ENCODE measurements around the gene FBLN2. TPM values are rescaled to one million over a fixed set of nuclear protein-coding genes. Genes with fewer than 3 reads are reported as not detected.
"Not testable (repeated sequence)": the region's sequence is repeated elsewhere in the genome, so short reads cannot be mapped to it uniquely, and the experiment has no call there.

Gene FBLN2
- total RNA-seq, 1 donor from 2014 or later = not detected

- DNase-seq = no peak
- Mint-ChIP-seq H3K27me3 (peaks cover 34% of the 10 kb centered on the region), H3K36me3 (ENCODE audit: low read depth) (no peaks in the 10 kb centered on the region), H3K4me1 (no peaks in the 10 kb centered on the region), H3K27ac (no peak overlapping the region), H3K9me3 (no peaks in the 10 kb centered on the region), H3K4me3 (no peak overlapping the region)
- intact Hi-C loops (cut with micrococcal nuclease) = no loop called here
Observed at GRCh38 chr3:13556917-13557316, 8.0 kb downstream of the FBLN2 start.

DNA sequence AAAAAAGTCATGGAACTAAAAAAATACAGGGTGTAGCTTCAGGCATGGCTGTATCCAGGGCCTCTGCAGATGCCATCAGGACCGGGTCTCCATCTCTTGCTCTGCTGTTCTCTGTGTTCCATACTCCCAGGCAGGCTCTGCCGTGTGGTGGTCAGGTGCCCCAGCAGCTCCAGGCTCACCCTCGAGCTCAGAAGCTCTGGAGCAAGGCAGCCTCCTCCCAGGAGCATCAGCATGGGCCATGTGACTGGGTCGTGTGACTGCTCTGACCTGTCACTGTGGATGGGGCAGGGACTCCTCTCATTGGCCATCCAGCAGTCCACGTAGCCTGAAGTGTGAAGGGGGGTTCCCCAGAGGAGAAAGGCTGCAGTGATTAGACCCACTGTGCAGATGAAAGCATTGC lies 8.5 kb downstream of the FBLN2 start:
- Mint-ChIP-seq H3K27ac (no peak overlapping the region), H3K36me3 (ENCODE audit: low read depth) (no peaks in the 10 kb centered on the region), H3K27me3 (peaks cover 31% of the 10 kb centered on the region), H3K9me3 (no peaks in the 10 kb centered on the region), H3K4me1 (no peaks in the 10 kb centered on the region), H3K4me3 (no peak overlapping the region)
- no peak for DNase-seq
- intact Hi-C loops (cut with micrococcal nuclease) = no loop called here

GRCh38 chr3:13557926-13558325 lies 9.0 kb downstream of the FBLN2 start:
- DNase-seq = no peak
- no peak overlapping the region for H3K4me3 Mint-ChIP-seq
- no peaks in the 10 kb centered on the region for H3K4me1 Mint-ChIP-seq
- H3K27ac Mint-ChIP-seq = no peak overlapping the region
- no peaks in the 10 kb centered on the region for H3K9me3 Mint-ChIP-seq
- intact Hi-C loops (cut with micrococcal nuclease) = no loop called here
- H3K27me3 Mint-ChIP-seq = peaks cover 31% of the 10 kb centered on the region
- H3K36me3 Mint-ChIP-seq (ENCODE audit: low read depth) = no peaks in the 10 kb centered on the region

DNA sequence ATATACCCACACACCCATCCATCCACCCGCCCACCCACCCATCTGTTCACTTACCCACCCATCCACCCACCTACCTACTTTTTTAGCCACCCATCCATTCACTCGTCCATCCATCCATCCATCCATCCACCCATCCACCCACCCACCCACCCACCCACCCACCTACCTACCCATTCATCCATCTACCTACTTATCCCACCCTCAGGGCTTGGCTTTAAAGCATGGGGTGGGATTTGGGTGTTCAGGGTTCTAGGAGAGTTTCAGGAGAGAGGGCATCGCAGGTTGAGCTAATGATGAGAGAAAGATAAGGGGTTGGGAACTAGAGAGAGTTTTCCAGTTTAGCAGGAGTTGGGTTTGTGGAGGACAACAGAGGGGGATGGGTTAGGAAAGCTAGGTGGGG lies 9.7 kb downstream of the FBLN2 start:
- Mint-ChIP-seq H3K4me3 (no peak overlapping the region), H3K36me3 (ENCODE audit: low read depth) (no peaks in the 10 kb centered on the region), H3K4me1 (no peaks in the 10 kb centered on the region), H3K9me3 (no peaks in the 10 kb centered on the region), H3K27me3 (peaks cover 31% of the 10 kb centered on the region), H3K27ac (no peak overlapping the region)
- no peak for DNase-seq
- intact Hi-C loops (cut with micrococcal nuclease) = no loop called here

- DNase-seq = no peak
- intact Hi-C loops (cut with micrococcal nuclease) = no loop called here
- Mint-ChIP-seq H3K27me3 (peaks cover 26% of the 10 kb centered on the region), H3K36me3 (ENCODE audit: low read depth) (no peaks in the 10 kb centered on the region), H3K9me3 (no peaks in the 10 kb centered on the region), H3K27ac (no peak overlapping the region), H3K4me1 (no peaks in the 10 kb centered on the region), H3K4me3 (no peak overlapping the region)
Observed at GRCh38 chr3:13559764-13560525, 11.0 kb downstream of the FBLN2 start.

DNA sequence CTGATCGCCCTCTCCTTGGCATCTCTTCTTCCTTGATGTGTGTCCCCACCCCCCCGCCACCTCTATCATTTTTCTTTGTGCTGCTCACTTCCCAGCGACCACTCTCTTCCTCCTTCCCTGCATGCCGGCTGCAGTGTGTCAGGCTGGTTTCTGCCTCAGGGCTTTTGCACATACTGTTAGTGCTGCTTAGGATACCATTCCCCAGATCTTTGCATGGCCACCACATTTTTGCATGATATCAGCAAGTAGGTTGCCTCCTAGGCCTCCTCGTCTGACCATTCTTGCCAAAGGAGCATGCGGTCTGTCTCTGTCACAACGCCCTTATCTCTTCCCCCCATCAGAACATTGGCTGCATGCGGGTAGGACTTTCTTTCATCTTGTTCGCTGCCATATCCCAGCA lies 12.5 kb downstream of the FBLN2 start:
- no peaks in the 10 kb centered on the region for H3K4me1 Mint-ChIP-seq
- H3K27me3 Mint-ChIP-seq = peaks cover 23% of the 10 kb centered on the region
- intact Hi-C loops (cut with micrococcal nuclease) = no loop called here
- H3K9me3 Mint-ChIP-seq = no peaks in the 10 kb centered on the region
- H3K36me3 Mint-ChIP-seq (ENCODE audit: low read depth) = no peaks in the 10 kb centered on the region
- H3K4me3 Mint-ChIP-seq = no peak overlapping the region
- H3K27ac Mint-ChIP-seq = no peak overlapping the region
- no peak for DNase-seq

GRCh38 chr3:13561967-13562366 lies 13.0 kb downstream of the FBLN2 start:
- H3K27me3 Mint-ChIP-seq = peaks cover 23% of the 10 kb centered on the region
- DNase-seq = no peak
- intact Hi-C loops (cut with micrococcal nuclease) = no loop called here
- no peaks in the 10 kb centered on the region for H3K9me3 Mint-ChIP-seq
- no peak overlapping the region for H3K27ac Mint-ChIP-seq
- H3K36me3 Mint-ChIP-seq (ENCODE audit: low read depth) = no peaks in the 10 kb centered on the region
- no peaks in the 10 kb centered on the region for H3K4me1 Mint-ChIP-seq
- no peak overlapping the region for H3K4me3 Mint-ChIP-seq

GRCh38 chr3:13562421-13562820 lies 13.5 kb downstream of the FBLN2 start:
- intact Hi-C loops (cut with micrococcal nuclease); H3K9me3 Mint-ChIP-seq; H3K4me3 Mint-ChIP-seq; H3K36me3 Mint-ChIP-seq (ENCODE audit: low read depth); DNase-seq; H3K4me1 Mint-ChIP-seq; H3K27ac Mint-ChIP-seq: not testable (repeated sequence)
- peaks cover 23% of the 10 kb centered on the region for H3K27me3 Mint-ChIP-seq

GRCh38 chr3:13563321-13563720 lies 14.4 kb downstream of the FBLN2 start:
- no peaks in the 10 kb centered on the region for H3K36me3 Mint-ChIP-seq (ENCODE audit: low read depth)
- no peak for DNase-seq
- peaks cover 21% of the 10 kb centered on the region for H3K27me3 Mint-ChIP-seq
- H3K27ac Mint-ChIP-seq = no peak overlapping the region
- H3K4me1 Mint-ChIP-seq = no peaks in the 10 kb centered on the region
- intact Hi-C loops (cut with micrococcal nuclease) = no loop called here
- H3K4me3 Mint-ChIP-seq = no peak overlapping the region
- H3K9me3 Mint-ChIP-seq = no peaks in the 10 kb centered on the region

GRCh38 chr3:13563911-13564310 lies 15.0 kb downstream of the FBLN2 start:
- peaks cover 18% of the 10 kb centered on the region for H3K27me3 Mint-ChIP-seq
- no peaks in the 10 kb centered on the region for H3K9me3 Mint-ChIP-seq
- H3K4me1 Mint-ChIP-seq = no peaks in the 10 kb centered on the region

DNA sequence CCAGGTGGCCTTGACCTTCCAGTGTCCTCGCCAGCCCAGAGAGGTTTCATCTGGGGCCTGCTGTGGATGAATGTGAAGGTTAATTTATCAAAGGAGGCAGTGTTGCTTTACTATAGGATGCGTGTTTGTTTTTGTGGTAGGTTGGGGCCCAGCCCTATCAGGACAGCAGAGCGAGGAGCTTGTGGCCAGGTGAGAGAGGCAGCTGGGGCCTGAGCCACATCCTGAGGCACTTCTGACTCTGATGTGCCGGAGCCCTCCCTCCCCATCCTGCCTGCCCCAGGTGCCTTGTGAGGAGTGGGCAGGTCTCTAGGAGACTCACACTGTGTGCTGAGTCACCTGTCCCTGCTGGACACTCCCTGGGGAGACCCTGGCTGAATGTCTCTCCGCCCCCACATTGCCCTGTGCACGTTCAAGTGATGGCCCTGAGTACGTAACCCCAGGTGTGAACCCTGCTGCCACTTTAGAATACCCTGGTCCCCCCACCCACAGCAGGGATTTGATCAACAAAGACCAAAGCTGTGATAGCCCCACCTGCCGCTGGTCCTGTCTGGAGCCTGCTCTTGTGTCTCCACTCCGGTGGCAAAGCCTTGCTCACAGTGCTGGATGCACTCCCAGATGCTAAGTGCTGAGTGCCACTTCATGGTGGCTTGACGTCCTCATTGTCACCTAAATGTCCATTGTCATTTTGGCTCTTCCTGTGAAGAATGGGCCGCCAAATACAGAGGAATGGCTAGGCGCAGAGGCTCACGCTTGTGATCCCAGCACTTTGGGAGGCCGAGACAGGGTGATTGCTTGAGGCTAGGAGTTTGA lies 16.0 kb downstream of the FBLN2 start:
- DNase-seq = no peak
- H3K4me1 Mint-ChIP-seq = no peaks in the 10 kb centered on the region

More at GRCh38 chr3:13563911-13564310, 15.0 kb downstream of the FBLN2 start:
- intact Hi-C loops (cut with micrococcal nuclease) = no loop called here
- H3K4me3 Mint-ChIP-seq = no peak overlapping the region
- H3K36me3 Mint-ChIP-seq (ENCODE audit: low read depth) = no peaks in the 10 kb centered on the region
- DNase-seq = no peak
- H3K27ac Mint-ChIP-seq = no peak overlapping the region

DNA sequence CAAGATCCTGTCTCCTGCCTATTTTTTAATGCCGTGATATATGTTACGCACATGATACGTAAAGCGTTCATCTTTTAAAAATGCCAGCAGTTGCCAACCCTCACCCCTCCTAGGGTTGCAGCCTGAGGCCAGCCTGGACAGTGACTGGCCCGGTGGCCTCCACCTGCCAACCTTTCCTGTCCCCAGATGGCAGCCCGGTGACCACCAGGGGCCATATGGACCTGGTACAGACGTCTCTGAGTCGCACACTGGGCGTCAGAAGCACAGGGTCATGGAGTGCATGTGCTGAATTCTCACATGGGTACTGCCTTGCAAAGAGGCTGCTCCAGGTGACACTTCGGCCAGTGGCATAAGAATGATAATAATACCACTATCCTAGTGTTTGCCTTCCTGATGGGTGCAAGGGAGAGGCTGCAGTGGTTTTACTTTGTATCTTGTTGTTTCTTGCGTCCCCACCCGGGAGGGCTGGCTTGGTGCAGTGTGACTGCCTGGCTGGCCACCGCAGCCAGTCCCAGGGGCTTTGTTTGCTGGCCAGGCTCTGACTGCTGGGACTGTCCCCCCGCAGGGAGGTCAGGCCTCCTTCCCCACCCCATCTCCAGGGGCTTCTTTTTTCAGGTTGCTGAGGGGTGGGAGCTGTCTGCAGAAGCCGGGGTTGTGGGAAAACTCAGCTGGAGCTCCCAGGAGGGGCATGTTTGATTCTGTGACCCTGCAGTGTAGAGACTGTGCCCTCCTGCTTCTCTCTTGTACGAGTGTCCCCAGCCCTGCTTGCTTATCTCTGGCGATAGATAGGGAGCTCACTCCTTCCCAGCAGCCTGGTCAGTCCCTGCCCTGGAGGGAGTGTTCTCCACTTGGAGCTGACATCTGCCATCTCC lies 16.9 kb downstream of the FBLN2 start:
- H3K27me3 Mint-ChIP-seq = peaks cover 4% of the 10 kb centered on the region
- H3K27ac Mint-ChIP-seq = no peak overlapping the region
- intact Hi-C loops (cut with micrococcal nuclease) = no loop called here
- no peak overlapping the region for H3K4me3 Mint-ChIP-seq
- DNase-seq = no peak
- no peaks in the 10 kb centered on the region for H3K36me3 Mint-ChIP-seq (ENCODE audit: low read depth)
- H3K9me3 Mint-ChIP-seq = no peaks in the 10 kb centered on the region
- no peaks in the 10 kb centered on the region for H3K4me1 Mint-ChIP-seq

More for the DNA sequence above, 16.0 kb downstream of the FBLN2 start:
- no peaks in the 10 kb centered on the region for H3K36me3 Mint-ChIP-seq (ENCODE audit: low read depth)
- H3K9me3 Mint-ChIP-seq = no peaks in the 10 kb centered on the region
- H3K27ac Mint-ChIP-seq = no peak overlapping the region
- H3K4me3 Mint-ChIP-seq = no peak overlapping the region
- intact Hi-C loops (cut with micrococcal nuclease) = no loop called here
- H3K27me3 Mint-ChIP-seq = peaks cover 10% of the 10 kb centered on the region

GRCh38 chr3:13566453-13566748 lies 17.5 kb downstream of the FBLN2 start:
- H3K9me3 Mint-ChIP-seq = no peaks in the 10 kb centered on the region

DNA sequence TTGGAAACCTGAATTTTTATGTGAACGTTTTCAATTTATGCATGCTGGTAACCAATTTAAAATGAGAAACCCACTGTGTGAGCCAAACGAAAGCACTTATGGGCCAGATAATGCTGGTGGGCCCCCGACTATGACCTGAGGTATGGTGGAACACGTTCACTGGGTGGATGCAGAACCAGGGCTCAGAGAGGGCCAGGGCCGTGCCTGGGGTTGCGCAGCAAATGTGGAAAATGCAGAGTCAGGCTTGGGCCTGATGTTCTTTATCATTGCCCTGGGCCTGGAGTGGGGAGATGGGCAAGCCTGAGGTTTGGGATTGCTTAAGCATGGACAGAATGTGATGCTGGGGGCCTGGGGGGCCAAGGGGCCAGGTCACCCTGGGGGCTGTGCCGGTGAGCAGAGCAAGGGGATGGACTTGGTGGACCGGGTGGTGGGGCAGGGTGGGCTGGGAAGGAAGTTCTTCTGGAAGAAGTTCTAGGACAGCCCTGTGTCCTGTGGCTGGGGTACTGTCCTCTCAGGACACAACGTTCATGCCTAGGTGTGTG lies 17.9 kb downstream of the FBLN2 start:
- no peak overlapping the region for H3K4me3 Mint-ChIP-seq
- no peak overlapping the region for H3K27ac Mint-ChIP-seq
- no peaks in the 10 kb centered on the region for H3K36me3 Mint-ChIP-seq (ENCODE audit: low read depth)
- no peaks in the 10 kb centered on the region for H3K9me3 Mint-ChIP-seq
- H3K27me3 Mint-ChIP-seq = no peaks in the 10 kb centered on the region
- intact Hi-C loops (cut with micrococcal nuclease) = no loop called here
- no peaks in the 10 kb centered on the region for H3K4me1 Mint-ChIP-seq
- DNase-seq = no peak

More at GRCh38 chr3:13566453-13566748, 17.5 kb downstream of the FBLN2 start:
- peaks cover 2% of the 10 kb centered on the region for H3K27me3 Mint-ChIP-seq
- H3K4me1 Mint-ChIP-seq = no peaks in the 10 kb centered on the region
- H3K4me3 Mint-ChIP-seq = no peak overlapping the region
- no peak overlapping the region for H3K27ac Mint-ChIP-seq
- DNase-seq = no peak
- intact Hi-C loops (cut with micrococcal nuclease) = no loop called here
- no peaks in the 10 kb centered on the region for H3K36me3 Mint-ChIP-seq (ENCODE audit: low read depth)
